ENCODE measurements around the gene PNPLA8. TPM values are rescaled to one million over a fixed set of nuclear protein-coding genes. Genes with fewer than 3 reads are reported as not detected.

PNPLA8 gene
- polyA plus RNA-seq, 1 experiment = 26.7 TPM

DNA sequence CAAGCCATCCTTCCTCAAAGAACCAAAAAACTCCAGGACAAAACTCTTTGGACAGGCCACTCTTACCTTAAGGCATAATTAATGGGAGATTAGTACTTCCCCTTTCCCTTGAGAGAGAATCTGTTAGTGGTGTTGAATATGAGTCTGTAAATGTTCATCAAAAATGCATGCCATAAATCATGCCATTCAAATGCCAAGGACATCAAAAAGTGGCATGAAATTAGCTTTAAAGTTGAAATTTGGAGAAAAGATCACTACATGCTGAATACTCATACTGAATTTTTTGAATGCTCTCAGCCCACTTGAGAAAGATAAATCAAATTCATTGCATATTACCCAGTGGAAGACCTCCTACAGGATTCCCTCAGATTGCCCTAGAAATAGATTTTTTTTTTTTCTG is 76.4 kb downstream of the PNPLA8 start:
- H3K27me3 ChIP-seq (ENCODE audit: control insufficient read depth, insufficient read depth, low read length) = peaks cover 27% of the 10 kb centered on the region
- no peaks in the 10 kb centered on the region for H3K9me3 ChIP-seq (ENCODE audit: control insufficient read depth, insufficient read depth, low read length)
- H3K27ac ChIP-seq (ENCODE audit: low read depth, low read length) = no peak overlapping the region
- POLR2A ChIA-PET = no interaction called here
- no peak for DNase-seq (ENCODE audit: low read depth, low spot score)
- CTCF ChIA-PET = no interaction called here
- TF ChIP-seq, protein P1, sequence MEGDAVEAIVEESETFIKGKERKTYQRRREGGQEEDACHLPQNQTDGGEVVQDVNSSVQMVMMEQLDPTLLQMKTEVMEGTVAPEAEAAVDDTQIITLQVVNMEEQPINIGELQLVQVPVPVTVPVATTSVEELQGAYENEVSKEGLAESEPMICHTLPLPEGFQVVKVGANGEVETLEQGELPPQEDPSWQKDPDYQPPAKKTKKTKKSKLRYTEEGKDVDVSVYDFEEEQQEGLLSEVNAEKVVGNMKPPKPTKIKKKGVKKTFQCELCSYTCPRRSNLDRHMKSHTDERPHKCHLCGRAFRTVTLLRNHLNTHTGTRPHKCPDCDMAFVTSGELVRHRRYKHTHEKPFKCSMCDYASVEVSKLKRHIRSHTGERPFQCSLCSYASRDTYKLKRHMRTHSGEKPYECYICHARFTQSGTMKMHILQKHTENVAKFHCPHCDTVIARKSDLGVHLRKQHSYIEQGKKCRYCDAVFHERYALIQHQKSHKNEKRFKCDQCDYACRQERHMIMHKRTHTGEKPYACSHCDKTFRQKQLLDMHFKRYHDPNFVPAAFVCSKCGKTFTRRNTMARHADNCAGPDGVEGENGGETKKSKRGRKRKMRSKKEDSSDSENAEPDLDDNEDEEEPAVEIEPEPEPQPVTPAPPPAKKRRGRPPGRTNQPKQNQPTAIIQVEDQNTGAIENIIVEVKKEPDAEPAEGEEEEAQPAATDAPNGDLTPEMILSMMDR (IDR thresholded peaks at IDR 0.05; ENCODE audit: low read depth, low read length) = no peak
- no peak overlapping the region for H3K4me3 ChIP-seq (ENCODE audit: low read depth, low read length)

DNA sequence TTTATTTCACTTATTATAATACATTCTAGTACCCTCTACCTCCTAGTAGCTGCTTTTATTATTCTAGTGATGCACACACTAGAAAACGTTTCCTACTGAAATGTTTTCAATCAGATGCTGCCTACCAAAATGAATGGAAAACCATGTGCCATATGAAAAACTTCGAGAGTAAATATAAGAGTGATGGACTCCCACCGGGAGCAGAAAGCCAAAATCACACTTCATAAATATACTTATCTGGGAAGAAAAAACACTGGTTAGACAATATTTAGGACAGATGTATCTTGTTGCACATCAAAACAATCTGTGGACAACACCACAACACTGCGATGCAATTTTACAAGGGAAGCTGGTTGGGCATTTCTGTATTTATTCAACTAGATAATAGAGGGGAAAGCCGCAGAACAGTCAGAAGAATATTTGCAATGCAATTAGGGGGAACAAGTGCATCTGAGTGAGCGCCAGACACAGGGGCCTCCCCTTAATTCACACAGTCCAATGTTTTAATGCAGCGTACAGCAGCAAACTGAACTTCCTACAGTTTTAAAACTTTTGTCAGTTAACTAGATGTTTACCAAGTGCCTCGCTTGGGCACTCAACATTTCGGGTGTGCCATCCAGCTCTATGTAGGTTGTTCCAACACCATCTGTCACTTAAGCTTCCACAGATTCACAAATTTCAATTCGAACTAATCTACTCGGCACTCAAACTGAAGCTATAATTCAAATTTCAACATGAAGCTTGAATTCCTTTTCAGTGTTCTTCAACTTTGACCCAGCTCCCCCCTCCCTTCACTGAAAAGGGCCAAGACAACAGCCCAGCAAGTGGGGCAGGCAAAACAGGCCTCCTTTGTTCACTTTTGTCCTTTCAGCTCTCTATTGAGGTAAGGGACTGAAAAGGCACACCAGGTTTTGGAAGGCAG is 77.1 kb downstream of the PNPLA8 start:
- Histone ChIP-seq H3K4me3 (ENCODE audit: low read depth, low read length) (no peak overlapping the region), H3K9me3 (ENCODE audit: control insufficient read depth, insufficient read depth, low read length) (no peaks in the 10 kb centered on the region), H3K27ac (ENCODE audit: low read depth, low read length) (no peak overlapping the region), H3K27me3 (ENCODE audit: control insufficient read depth, insufficient read depth, low read length) (peaks cover 20% of the 10 kb centered on the region)
- DNase-seq (ENCODE audit: low read depth, low spot score) = no peak
- ChIA-PET POLR2A (no interaction called here), CTCF (no interaction called here)
- TF ChIP-seq, protein P1 (IDR thresholded peaks at IDR 0.05; ENCODE audit: low read depth, low read length) = no peak

DNA sequence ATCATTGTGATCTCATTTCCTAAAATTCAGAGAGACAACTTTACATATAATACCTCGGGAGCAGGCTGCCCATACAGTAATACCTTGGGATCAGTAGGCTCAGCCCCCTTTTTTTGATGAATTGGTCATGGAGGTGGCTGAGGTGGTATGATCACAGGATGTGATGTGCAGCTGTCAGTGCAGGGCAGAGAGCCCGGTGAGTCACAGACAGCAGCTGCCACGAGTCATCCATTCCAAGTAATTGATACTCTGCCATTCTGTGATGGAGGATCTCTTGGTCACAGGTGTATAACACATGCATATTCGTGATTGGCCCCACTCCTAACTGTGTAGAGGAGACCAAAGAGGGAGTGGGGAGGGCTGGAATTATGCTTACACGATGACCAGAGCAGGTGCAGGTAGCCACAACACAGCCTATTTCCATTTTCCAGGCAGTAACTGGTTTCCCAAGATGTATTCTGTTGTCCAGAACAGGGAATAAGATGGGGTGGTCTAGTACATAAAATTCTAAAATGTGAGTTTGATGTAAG is 83.8 kb downstream of the PNPLA8 start:
- Histone ChIP-seq H3K9me3 (ENCODE audit: control insufficient read depth, insufficient read depth, low read length) (no peaks in the 10 kb centered on the region), H3K27ac (ENCODE audit: low read depth, low read length) (no peak overlapping the region), H3K4me3 (ENCODE audit: low read depth, low read length) (no peak overlapping the region), H3K27me3 (ENCODE audit: control insufficient read depth, insufficient read depth, low read length) (no peaks in the 10 kb centered on the region)
- DNase-seq (ENCODE audit: low read depth, low spot score) = no peak
- CTCF ChIA-PET = interaction anchor here (1.4 to 1.7 kb wide), 4 partner anchors 11 to 55 kb away, joined by 3 to 7 read pairs (median 4); partner anchors contain the start of gene NRCAM
- TF ChIP-seq, protein P1 (IDR thresholded peaks at IDR 0.05; ENCODE audit: low read depth, low read length) = no peak
- POLR2A ChIA-PET = no interaction called here

DNA sequence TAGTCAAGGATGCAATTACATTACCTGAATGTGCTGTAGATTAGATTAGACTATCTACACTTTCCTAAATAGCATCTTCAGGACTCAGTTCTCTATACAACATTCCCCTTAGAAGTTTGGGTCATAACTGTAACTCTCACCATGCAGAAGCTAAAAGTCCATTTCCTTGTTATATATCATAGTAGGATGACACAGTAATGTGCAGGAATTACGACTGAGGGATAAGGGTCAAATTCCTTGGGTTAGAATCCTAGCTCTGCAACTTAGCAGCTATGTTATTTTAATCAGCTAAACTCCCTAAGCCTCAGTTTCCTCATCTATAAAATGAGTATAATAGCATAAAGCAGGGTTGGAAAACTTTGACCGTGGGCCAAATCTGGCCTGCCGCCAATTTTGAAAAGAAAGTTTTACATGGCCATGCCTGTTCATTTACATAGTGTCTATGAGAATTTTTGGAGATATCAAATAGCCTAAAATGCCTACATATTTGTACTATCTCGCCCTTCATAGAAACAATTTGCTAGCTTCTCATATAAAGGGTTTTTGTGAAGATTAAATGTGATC is 84.5 kb downstream of the PNPLA8 start:
- ChIA-PET CTCF (interaction anchor here (1.4 to 1.5 kb wide), 2 partner anchors 11 to 56 kb away, joined by 3 to 4 read pairs; no protein-coding TSS in a partner anchor), POLR2A (no interaction called here)
- TF ChIP-seq, protein P1 (IDR thresholded peaks at IDR 0.05; ENCODE audit: low read depth, low read length) = no peak

DNA sequence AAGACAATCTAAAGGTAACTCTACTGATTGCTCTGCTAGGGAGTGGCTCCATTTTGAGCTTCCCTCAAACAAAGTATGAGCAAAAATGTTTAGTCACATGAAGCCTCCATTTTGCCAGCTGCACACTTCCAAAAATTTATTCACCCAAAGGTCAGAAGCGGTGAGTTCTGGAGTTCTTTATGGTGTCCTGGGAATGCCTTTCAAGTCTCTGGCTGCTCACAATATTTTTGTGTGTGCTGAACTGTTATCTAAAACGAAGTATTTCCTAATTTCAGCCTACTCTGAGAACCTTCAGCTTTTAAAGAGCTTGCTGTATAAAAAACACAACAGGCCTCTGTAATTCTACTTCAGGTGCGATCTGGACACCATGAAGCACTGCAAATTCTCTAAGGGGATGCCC is 85.3 kb downstream of the PNPLA8 start:
- Histone ChIP-seq H3K27ac (ENCODE audit: low read depth, low read length) (no peak overlapping the region), H3K9me3 (ENCODE audit: control insufficient read depth, insufficient read depth, low read length) (no peaks in the 10 kb centered on the region), H3K27me3 (ENCODE audit: control insufficient read depth, insufficient read depth, low read length) (no peaks in the 10 kb centered on the region), H3K4me3 (ENCODE audit: low read depth, low read length) (no peak overlapping the region)
- POLR2A ChIA-PET = no interaction called here
- TF ChIP-seq, protein P1 (IDR thresholded peaks at IDR 0.05; ENCODE audit: low read depth, low read length) = no peak
- CTCF ChIA-PET = interaction anchor here (0.6 to 1.5 kb wide), 2 partner anchors 12 to 59 kb away, joined by 3 to 4 read pairs; no protein-coding TSS in a partner anchor
- DNase-seq (ENCODE audit: low read depth, low spot score) = no peak

More for the DNA sequence above, 84.5 kb downstream of the PNPLA8 start:
- H3K27ac ChIP-seq (ENCODE audit: low read depth, low read length) = no peak overlapping the region
- H3K27me3 ChIP-seq (ENCODE audit: control insufficient read depth, insufficient read depth, low read length) = no peaks in the 10 kb centered on the region
- no peak for DNase-seq (ENCODE audit: low read depth, low spot score)
- H3K4me3 ChIP-seq (ENCODE audit: low read depth, low read length) = no peak overlapping the region
- no peaks in the 10 kb centered on the region for H3K9me3 ChIP-seq (ENCODE audit: control insufficient read depth, insufficient read depth, low read length)

All from AG04450 (cell line).